GM19463 (cell line): ENCODE results near the gene ALPK3.
"Not testable (repeated sequence)": the region's sequence is repeated elsewhere in the genome, so short reads cannot be mapped to it uniquely, and the experiment has no call there.

Experiments used
- ATAC-seq: cut with Tn5 transposase; IDR thresholded peaks from one replicate; pipeline ENCODE4 v1.9.1; 2021; ENCODE audit warnings: mild to moderate bottlenecking, moderate library complexity; ENCODE audit not compliant: unreplicated experiment

ALPK3 gene

DNA sequence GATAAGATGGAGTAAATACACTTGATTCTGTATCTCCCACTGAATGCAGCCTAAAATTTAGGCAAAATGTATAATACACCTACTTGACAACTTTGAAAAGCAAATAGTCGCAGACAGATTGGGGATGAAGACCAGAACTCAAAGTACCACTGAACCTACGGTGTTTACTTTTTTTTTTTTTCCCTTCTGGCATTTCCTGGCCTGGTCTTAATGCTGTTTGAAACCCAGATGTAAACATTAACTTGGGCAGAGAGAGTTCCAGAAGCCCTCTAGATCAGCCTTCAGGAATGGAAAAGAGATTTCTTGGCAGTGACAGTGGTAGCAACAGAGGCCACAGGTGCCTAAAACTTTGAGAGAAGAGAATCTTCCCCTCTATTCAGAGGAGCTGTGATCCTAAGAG lies 27.8 kb downstream of the ALPK3 start:
- no peak for ATAC-seq

DNA sequence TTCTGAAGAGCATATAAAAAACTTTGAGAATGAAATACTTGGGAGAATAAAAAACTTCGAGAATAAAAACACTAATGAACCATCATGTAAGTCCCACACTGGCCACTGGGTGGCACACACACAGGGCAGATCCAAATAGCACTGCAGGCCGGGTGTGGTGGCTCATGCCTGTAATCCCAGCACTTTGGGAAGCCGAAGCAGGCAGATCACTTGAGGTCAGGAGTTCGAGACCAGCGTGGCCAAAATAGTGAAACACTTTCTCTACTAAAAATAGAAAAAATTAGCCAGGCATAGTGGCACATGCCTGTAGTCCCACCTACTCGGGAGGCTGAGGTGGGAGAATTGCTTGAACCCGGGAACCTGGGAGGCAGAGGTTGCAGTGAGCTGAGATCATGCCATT lies 28.5 kb downstream of the ALPK3 start:
- ATAC-seq, result not testable (repeated sequence)

DNA sequence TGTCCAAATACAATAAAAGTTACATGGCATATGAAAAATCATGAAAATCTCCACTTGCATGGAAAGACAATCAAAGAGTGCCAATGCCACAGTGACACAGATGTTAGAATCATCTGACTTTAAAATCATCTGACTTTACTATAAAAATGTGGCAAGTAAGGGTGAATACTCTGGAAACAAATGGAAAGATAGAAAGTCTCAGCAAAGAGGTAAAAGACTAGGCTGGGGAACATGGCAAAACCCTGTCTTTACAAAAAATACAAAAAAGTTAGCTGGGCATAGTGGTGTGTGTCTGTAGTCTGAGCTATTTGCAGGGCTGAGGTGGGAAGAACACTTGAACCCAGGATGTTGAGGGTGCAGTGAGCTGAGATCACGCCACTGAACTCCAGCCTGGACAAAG lies 29.1 kb downstream of the ALPK3 start:
- no peak for ATAC-seq

DNA sequence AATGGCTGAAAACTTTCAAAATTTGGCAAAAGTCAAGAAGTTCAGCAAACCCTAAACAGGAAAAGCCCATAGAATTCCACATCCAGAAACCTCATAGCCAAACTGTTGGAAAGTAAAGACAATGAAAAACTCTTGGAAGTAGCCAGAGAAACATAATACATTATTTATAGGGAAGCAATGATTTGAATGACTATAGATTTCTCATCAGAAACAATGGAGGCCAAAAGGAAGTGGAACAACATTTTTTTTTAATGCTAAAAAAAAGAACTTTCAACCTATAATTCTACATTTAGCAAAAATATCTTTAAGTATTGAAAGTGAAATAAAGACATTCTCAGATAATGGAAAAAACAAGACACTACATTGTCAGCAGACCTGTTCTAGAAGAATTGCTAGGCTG lies 30.2 kb downstream of the ALPK3 start:
- no peak for ATAC-seq

DNA sequence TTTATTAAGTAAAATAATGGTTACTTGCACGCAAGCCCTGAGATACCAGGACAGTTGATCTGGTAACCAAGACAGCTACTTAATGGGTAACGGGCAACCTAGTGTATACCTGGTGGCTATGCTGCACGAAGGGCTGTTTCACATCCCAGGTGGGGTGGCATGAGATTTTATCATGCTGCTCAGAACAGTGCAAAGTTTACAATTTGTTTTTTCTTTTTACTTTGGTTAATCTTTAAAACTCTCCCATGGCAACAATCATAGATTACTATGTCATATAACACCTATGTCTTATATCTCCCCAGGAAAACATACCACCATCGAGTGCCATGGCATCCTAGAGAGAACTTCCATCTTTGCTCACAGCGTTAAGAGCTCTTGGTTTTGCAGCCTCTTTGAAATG lies 35.1 kb downstream of the ALPK3 start:
- no peak for ATAC-seq

DNA sequence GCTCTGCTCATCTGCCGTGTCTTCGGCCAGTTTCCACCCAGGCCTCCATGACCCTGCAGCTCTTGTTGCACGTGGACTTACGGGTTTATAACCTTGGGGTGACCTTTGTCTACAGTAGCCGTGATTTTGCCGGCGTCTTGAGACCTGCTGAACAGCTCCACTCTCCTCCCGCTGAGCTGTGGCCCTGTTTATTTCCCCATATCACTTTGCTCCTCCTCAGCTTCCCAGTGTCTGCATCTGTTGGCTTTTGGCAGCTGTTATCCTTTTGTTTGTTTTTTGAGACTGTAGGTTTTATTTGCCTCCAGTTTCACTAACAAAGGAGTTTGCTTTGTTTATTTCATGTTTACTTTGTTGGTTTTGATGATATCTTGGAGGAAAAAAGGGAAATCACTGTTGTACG lies 38.0 kb downstream of the ALPK3 start:
- ATAC-seq, result no peak

DNA sequence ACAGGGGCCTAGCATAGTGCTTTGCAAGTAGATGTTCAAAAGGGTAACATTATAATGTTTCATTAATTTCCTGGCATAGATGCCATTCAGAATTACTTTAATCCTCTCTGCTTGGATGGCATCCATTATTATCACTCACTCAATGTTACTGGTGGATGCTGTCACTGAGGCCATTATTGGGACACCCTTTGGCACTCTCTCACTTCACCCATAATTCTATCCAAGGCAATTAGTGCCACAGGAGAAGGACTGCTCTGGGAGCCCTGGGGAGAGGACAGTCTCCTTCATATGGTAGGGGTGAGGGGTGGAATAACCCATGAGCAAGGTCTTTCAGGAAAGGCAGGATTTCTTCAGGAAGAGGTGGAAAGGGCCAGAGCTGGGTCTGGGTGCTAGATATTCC lies 38.6 kb downstream of the ALPK3 start:
- ATAC-seq, result no peak

DNA sequence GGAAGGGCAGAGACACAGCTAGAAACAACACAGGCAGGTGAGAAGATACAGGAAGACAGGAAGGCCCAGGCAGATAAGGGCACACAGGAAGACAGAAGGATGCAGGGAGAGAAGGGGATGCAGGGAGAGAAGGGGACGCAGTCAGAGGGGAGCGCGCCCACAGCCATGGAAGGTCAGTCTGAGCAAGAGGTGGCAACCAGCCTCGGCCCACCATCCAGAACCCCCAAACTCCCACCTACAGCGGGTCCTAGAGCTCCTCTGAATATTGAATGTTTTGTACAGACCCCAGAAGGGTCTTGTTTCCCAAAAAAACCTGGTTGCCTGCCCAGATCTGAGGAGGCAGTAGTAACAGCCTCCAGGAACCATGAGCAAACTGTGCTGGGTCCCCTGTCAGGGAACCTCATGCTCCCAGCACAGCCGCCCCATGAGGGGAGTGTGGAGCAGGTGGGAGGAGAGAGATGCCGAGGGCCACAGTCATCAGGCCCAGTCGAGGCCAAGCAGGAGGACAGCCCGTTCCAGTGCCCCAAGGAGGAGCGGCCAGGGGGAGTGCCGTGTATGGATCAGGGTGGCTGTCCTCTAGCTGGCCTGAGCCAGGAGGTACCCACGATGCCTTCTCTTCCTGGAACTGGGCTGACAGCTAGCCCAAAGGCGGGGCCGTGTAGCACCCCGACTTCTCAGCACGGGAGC lies 39.7 kb downstream of the ALPK3 start:
- ATAC-seq, result no peak

DNA sequence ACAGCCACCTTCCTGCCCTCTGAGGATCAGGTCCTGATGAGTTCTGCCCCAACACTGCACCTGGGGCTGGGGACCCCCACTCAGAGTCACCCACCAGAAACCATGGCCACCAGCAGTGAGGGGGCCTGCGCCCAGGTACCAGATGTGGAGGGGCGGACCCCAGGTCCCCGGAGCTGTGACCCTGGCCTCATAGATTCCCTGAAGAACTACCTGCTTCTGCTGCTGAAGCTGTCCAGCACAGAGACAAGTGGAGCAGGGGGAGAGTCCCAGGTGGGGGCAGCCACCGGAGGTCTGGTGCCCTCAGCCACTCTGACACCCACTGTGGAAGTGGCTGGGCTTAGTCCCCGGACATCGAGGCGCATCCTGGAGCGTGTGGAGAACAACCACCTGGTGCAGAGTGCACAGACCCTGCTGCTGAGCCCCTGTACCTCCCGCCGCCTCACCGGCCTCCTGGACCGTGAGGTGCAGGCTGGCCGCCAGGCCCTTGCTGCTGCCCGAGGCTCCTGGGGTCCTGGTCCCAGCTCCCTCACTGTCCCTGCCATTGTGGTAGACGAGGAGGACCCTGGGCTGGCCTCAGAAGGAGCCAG lies 40.4 kb downstream of the ALPK3 start:
- ATAC-seq, result no peak

DNA sequence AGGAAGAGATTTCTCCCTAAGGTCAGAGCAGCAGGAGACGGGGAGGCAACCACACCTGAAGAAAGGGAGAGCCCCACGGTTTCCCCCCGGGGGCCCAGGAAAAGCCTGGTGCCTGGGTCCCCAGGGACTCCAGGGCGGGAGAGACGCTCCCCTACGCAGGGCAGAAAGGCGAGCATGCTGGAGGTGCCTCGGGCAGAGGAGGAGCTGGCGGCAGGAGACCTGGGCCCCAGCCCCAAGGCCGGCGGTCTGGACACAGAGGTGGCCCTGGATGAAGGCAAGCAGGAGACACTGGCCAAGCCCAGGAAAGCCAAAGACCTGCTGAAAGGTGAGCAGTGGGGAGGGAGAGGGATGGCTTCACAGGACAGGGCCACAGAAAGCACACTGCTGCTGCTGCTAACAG lies 41.1 kb downstream of the ALPK3 start:
- ATAC-seq, result no peak

DNA sequence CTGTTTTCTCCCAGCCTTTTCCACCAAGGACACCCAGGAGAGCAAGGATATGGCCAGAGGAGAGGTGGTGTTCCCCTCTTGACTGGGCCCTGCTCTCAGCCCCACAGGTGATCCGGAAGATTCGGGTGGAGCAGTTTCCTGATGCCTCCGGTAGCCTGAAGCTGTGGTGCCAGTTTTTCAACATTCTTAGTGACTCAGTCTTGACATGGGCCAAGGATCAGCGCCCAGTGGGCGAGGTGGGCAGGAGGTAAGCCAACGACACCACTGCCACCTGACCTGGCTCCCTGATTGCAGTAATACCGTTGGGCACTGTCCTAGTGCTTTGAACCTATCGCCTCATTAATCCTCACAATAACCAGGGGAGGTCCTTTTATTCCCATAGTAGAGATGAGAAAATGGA lies 42.0 kb downstream of the ALPK3 start:
- ATAC-seq, result no peak

DNA sequence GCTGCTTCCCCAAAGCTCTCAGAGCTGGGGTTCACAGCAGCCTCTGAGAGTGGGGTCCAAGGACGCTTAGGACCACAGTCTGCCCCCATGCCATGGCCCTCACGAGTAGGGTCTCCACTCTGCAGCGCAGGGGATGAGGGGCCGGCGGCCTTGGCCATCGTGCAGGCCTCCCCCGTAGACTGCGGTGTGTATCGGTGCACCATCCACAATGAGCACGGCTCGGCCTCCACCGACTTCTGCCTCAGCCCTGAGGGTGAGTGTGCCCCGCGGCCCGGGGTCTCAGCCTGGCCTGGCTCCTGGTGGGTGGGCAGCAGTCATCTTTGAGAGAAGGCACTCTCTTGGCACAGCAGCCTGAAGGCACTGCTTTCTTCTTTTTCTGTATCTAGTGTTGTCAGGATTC lies 42.5 kb downstream of the ALPK3 start:
- ATAC-seq, result no peak

DNA sequence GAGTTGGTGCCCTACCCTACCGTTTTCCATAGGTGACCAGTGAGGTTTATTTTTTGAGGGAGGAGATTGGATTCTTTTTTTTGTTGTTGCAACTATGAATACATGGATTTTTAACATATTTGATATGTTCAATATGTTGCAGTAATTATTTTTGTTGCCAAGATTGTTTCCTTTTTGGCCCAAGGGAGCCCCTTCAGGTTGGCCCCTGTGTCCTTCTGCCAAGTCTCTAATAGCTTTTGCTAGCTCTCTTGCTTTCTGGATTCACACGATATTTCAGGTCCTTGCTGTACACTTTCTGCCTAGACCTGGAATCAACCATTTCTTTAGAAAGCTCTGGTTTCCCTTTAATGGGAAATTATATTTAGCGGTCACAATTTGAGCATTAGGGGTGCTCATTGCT lies 44.6 kb downstream of the ALPK3 start:
- ATAC-seq, result no peak

DNA sequence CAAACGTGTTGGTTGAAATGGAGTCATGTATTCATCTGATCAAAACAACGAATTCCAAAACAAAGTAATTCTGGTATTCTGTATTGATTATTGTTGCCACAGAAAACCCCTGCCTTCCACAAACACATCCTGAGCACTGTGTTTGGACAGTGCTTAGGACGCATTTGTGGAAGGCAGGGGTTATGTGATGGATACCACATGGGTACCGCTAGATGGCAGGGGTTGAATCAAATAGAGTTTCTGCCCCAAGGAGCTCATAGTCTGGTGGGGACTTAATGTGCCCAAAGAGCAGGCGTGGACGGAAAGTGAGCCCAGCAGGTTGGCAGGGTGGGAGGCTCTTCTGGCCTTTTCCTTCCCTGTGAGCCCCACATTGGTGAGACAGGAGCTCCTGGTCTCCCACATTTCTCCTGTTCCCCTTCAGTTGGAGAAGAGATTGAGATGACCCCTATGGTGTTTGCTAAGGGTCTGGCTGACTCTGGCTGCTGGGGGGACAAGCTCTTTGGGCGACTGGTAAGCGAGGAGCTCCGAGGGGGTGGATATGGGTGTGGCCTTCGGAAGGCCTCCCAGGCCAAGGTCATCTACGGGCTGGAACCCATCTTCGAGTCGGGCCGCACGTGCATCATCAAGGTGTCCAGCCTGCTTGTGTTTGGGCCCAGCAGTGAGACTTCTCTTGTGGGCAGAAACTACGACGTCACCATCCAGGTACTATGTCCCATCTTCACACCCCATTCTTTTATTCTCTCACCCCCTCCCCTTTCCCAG lies 45.2 kb downstream of the ALPK3 start:
- no peak for ATAC-seq

DNA sequence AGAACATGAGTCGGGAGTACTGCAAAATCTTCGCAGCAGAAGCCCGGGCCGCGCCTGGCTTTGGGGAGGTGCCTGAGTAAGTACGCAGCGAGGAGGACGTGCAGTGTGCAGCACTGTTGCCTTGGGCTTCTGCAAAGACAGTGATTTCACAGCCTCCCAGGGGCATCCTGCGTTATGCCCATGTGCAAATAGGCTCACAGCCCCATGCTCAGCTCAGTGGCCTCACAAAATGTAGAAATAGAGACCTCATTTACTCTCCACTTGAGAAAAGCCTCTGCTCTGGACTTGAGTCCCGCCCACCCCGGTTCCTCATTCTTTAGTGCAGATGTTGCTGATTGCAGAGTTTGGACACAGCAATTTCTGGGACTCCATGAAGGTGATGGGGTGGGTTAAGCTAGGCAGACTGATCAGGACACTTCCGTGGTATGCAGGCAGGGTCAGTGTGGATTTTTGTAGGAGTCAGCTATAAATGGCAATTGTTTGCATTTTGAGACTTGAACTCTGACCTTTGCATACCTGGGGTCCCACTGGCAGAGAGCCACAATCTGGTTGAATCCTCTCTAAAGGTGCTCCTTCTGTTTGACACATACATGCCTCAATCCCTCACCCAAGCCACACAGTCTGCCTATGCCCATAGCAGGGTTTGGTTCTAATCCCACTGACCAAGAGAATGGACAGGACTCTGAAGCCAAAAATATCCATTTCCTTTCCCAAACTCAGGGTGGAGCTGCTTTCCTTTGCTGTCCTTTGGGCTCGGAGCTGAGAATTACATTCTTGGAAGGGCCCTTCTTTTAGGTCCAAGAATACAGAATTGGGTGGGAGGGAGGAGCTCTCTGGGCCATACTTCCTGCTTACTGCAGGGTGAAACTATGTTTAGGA lies 46.6 kb downstream of the ALPK3 start:
- no peak for ATAC-seq

DNA sequence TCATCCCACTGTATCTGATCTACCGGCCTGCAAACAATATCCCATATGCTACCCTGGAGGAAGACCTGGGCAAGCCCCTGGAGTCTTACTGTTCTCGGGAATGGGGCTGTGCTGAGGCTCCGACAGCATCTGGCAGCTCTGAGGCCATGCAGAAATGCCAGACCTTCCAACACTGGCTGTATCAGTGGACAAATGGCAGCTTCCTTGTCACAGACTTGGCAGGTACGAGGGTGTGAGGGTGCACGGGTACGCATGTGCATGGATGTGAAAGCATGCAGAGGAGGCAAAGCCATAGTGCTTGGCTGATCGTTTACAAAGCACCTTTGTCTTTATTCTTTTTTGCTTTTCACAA lies 47.3 kb downstream of the ALPK3 start:
- ATAC-seq, result no peak

DNA sequence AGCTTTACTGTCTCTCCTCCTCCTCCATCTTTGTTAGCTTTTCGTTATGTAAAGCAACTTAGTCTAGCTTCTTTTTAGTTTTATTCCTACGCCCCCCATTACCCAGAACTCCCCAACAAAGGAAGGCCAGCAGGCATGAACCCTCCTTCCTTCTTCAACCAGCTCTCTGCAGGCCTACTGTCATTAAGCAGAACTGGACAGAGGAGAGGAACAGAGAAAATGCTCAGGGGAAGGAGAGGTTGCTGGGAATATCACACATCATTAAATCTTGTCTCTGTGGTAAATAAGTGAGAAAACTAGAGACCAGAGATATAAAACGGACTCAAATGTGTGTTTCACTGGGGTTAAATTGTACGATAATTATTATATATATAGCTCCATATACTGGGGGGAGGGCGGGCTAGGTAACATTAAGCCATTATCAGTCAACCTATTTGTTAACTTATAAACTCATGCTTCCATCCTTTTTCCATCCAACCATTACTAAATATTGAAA lies 48.0 kb downstream of the ALPK3 start:
- ATAC-seq, result no peak

DNA sequence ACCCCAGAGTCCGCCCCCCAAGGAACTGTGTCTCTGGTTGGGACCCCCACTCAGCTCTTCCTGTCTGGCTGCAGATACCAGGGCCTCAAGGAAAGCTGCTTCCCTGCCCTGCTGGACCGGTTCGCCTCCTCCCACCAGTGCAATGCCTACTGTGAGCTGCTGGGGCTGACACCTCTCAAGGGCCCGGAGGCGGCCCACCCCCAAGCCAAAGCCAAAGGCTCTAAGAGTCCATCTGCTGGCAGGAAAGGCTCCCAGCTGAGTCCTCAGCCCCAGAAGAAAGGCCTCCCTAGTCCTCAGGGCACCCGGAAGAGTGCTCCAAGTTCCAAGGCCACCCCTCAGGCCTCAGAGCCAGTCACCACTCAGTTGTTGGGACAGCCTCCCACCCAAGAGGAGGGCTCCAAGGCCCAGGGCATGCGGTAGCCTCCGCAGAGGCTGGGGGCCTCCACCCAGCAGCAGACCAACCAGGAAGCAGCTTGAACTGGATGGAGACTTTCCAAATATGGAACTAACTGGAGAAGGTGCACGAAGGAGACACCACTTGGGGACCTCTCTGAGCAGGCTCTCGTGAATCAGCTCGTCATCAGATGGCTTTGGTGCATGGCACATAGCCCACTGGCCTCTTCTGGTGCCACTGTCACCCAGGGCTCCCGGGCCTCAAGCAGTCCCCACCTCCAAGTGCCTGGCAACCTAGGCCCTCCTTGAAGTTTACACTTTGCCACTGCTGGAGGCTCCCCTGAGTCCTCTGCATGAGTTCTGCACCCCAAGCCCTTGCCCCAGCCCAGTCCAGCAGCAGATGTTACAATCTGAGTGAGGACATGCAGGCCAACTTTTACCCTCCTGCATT lies 51.1 kb downstream of the ALPK3 start:
- no peak for ATAC-seq

DNA sequence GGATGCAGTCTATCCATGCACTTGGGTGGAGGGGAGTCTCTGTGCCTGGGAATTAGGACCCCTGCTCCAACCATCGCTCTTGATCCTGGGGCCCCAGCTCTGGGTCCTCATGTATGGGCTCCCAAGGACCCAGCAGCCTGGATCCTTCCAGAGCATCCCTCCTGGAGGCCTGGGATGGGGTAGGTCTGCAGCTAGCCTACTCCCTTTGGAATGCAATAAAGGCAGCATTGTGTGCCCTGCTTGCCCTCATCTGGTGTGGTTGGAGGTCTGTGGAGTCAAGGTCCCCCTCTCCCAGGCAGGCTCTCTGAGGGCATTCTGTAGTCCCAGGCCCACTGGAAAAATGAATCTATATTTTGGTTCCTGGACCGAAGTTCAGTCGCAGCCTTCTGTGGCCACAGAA lies 52.4 kb downstream of the ALPK3 start:
- ATAC-seq, result no peak

DNA sequence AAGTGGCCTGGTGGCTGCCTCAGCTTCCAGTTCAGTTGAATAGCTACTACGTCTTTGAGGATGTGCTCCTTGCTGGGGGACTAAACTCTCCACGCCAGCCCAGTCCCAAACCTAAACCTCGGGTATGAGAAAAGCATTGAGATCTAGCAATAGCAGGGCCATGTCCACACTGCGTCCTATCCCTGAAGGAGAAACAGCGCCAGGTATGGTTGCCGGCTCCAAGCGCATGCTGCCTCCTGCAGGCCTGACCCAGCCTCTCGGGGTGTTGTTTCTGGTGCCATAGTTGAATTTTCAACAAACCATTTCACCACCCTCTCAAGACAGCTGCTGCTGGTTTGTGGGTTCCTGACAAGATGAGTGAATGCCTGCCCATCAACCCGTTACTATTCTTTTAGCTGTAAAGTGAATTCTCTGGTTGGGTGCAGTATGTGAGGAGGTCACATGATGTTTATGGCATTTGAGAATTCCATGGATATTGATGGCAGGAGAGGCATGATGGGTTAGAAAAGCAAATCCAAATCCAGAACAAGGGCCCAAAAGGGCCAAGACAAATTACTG lies 54.4 kb downstream of the ALPK3 start:
- no peak for ATAC-seq
